Measurements from ENCODE around the gene MRGPRE.
"Not testable (repeated sequence)": the region's sequence is repeated elsewhere in the genome, so short reads cannot be mapped to it uniquely, and the experiment has no call there.

Gene MRGPRE, protein sequence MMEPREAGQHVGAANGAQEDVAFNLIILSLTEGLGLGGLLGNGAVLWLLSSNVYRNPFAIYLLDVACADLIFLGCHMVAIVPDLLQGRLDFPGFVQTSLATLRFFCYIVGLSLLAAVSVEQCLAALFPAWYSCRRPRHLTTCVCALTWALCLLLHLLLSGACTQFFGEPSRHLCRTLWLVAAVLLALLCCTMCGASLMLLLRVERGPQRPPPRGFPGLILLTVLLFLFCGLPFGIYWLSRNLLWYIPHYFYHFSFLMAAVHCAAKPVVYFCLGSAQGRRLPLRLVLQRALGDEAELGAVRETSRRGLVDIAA

DNA sequence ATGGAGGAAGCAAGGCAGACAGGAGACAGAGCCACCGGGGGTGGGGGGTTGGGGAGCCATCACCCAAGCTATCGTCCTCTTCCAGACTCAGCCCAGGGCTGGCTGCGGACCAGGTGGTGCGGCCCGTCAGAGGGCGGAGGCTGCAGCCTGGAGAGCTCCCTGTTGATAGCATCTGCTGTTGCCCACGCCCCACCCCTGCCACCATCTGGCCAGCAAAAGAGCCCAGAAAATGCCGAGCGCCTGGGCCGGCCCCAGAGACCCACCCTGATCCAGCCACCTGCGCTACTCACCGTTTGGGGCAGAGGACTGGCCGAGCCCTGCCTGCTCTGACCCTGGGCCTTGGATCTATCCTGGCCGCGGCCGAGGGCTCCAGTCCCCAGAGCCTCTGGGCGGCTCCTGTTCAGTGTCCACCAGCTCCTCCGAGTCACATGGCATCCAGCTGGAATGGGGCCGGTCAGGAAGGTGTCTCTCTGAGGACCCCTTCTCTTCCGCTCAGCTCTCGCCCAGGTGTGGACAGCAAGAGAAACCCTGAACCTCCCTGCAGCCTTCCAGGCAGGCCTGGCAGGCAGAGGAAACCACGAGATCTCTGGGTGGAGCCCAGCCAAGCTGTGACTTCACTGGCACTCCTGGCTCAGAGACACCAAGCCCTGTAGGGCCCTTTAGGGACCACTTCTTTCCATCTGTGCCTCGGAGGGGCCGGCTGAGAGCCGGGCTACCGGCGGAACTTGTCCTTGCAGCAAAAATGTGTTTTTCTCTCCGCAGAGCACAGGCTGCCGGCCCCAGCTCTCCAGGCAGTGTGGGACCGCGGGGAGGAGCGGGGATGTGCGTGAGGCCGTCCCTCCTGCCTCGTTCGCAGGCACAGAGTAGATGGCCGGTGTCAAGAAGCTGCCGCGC is at the start of gene MRGPRE:
MRGPRE (minus strand) TSS at position 567 of the 894 bp plus-strand sequence. CDS start 3,618 bp downstream, outside the sequence.
- DNase-seq: peak; percentile 91

DNA sequence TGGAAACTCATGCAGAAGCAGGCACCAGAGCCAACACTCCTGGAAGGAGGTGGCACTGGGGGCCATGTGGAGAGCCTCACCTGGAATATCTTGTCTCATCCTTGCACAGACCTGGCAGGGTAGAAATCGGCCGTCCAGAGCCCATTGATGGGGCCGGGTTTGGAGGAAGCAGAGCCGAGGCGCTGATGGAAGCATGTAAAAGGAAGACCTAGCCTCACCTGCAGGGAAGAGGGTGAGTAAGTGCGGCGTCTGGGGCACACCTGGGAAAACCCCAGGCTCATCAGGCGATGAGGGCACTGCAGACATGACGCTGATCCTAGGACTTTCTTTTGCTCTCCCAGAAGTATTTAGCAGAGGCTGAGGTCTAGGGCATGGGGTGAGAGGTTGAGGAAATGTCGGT is 48.9 kb upstream of the MRGPRE start:
- DNase-seq: not testable (repeated sequence)

DNA sequence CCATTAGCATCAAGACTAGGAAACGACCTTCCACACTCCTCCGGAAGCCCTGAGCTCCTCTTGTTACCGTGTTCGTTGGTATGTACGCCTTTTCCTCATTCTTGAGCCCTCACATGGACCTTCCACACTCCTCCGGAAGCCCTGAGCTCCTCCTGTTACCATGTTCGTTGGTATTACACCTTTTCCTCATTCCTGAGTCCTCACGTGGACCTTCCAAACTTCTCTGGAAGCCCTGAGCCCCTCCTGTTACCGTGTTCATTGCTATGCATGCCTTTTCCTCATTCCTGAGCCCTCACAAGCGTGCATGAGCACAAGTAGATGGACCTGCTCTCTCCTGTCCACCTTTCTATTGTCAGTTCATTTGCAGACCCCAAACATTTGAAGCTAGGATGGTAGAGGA is 48.4 kb upstream of the MRGPRE start:
- not testable (repeated sequence) for DNase-seq

DNA sequence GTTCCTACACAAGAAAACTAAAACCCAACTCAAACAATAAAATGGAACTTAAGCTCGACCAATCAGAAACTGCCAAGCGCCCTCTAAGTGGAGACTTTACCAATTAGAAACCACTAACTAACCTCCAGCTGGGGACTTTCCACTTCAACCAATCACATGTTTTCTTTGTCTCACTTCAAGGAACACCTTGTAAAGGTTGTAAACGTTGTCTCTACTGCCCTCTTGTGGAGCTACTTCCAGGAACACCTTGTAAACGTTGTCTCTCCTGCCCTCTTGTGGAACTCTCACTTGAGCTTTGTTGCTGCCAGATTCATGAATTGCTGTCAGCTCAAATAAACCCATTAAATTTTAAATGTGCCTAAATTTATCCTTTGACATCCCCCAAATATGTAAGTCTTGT is 46.7 kb upstream of the MRGPRE start:
- not testable (repeated sequence) for DNase-seq

DNA sequence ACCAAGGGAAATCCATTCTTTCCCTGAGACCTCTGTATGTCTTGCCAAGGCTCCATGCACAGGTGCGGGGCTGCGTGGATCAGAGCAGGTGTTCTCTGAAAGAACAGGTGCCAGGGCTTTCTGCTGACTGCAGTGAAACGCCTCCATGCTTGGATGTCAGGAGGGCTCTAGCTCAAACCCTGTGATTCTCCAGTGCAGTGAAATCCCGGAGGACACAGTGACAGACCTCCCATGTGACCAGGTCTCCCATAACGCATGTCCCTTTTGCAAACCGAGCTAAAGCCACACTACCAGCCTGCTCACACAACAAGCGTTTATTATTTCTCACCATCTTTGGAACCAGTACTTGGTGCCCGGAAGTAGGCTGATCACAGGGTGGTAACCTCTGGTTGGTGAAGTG is 41.4 kb upstream of the MRGPRE start:
- not testable (repeated sequence) for DNase-seq

DNA sequence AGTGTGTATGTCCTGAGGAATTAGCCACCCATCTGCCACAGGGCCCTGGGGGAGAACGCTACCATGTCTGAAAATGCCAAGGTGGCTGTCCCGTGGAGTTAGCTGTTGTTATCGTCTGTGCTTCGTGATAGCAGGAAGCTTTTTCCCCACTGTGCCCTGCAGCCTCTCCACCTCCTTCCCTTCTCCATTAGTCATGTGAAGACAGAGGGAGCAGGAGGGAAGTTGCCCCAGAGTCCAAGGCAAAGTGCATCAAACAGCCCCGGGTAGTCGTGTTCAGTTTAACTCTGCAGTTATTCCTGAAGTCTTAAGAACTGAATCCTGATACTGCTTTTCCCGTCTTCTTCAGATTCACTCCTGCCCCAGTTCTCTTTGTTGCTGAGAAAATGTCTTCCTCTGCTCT is 30.3 kb upstream of the MRGPRE start:
- not testable (repeated sequence) for DNase-seq

DNA sequence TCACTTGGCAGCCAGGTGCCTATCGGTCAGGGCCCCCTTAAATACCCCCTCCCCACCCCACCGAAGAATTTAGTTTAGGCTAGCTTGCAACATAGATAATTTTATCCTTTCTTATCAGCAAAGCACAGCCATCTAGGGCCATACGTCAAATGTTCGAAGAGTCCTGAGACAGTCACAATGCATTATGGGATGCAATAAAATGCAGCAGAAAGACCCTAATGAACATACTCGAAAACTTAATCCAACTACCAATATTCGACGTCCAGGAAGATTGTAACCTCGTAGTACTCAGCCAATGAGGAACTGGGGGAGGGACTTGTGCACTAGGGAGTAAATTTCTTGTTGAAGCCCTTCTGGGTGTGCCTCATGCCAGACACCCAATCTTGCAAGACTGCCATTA is 29.6 kb upstream of the MRGPRE start:
- peak; percentile 83 for DNase-seq

DNA sequence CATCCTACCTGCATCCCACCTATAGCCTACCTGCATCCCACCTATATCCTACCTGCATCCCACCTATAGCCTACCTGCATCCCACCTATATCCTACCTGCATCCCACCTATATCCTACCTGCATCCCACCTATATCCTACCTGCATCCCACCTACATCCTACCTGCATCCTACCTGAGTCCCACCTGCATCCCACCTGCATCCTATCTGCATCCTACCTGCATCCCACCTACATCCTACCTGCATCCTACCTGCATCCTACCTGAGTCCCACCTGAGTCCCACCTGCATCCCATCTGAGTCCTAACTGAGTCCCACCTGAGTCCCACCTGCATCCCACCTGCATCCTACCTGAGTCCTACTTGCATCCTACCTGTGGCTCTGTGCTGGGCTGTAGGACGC is 25.3 kb upstream of the MRGPRE start:
- not testable (repeated sequence) for DNase-seq

DNA sequence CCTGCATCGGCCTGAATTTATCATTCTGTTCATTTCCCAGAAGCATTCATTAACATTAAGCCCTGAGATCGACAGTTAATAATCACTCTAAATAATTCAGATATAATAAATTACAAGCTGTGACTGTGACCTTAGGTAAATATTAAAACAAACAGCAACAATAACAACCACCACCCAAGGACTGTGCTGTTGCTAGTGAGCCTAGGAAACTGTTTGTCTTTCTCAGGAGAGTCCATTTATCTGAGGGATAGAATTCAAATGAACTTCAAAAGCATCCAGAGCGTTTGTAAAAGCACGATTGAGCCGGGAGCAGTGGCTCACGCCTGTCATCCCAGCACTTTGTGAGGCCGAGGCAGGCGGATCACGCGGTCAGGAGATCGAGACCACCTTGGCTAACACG is 23.0 kb upstream of the MRGPRE start:
- DNase-seq: not testable (repeated sequence)

DNA sequence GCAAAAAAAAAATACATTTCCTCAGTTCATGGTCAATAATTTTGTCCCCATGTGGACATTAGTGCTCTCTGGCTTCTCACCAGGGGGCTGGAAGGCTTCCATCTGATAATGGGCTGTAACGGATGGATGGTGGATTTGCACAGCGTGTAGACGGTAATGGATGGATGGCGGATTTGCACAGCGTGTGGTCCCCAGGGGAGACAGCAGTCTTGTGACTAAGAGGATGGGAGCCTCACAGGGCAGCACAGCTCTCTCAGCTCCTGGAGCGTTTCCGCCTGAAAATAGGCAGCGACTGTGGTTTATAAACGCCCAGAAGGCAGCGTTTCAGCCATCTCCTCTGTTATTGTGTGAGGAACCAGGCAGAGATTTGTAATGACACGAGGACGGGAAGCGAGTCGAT is 22.6 kb upstream of the MRGPRE start:
- not testable (repeated sequence) for DNase-seq

DNA sequence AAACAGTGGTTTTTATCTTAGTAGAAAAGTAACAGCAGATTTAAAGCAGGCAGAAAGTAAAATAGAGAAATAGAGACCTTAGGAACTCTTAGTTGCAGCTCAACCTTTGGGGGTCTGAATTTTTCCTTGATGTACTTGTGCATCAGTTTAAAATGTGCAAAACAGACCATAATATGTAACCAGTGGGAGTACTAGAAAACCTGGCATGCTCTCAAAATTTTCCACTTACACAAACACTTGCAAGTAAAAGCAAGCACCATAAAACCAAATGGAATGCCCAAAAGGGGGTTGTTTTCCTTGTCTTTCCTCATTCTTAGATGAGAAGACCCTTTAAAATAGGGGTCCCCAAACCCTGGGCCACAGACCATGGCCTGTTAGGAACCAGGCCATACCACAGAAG is 12.9 kb upstream of the MRGPRE start:
- no peak for DNase-seq

DNA sequence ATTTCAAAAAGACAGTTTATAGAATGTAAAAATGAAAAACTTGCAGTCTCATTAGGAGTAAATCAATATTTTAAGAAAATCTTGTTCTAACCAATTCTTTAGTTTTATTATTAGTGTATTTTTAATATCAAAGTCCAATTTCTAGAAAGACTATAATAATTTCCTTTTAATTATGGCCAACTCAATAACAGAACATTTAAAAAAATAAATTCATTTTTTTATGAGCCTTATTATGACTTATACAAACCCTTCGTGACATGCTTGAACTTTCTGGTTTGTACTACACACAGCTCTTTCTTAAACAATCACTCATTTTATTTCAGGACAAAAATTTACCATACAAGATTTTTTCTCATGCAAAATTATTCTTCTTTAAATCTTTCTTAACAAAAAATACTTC is 11.7 kb upstream of the MRGPRE start:
- DNase-seq: no peak

DNA sequence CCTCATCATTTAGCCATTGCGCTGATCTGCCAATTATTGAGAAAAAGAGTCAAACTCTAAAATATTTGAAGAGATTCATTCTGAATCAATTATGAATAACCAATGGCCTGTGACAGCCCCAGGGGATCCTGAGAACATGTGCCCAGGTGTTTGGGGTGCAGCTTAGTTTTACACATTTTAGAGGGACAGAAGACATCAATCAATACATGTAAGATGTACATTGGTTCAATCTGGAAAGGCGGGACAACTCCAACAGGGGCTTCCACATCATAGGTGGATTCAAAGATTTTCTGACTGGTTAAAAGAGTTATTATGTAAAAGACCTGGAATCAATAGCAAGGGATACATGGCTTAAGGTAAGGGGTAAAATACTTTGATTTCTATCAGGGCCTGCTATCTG is 4.9 kb upstream of the MRGPRE start:
- no peak for DNase-seq

DNA sequence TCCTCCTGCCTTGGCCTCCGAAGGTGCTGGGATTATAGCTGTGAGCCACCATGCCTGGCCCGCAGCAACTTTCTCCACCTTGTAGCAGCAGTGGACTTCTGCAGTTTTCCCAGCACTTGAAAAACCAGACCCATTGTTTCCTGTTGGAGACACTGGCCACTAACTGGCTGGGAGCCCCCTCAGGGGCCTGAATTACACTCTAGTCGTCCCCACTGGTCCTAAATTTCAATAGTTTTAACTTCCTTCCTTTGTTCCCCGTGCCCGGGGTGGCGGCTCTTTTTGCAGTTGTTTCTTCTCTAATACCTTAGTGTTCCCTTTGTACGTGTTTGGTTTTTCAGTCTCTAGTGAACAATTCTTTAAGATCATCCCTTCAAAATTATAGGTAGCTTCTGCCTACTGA is 2.6 kb upstream of the MRGPRE start:
- DNase-seq: no peak

DNA sequence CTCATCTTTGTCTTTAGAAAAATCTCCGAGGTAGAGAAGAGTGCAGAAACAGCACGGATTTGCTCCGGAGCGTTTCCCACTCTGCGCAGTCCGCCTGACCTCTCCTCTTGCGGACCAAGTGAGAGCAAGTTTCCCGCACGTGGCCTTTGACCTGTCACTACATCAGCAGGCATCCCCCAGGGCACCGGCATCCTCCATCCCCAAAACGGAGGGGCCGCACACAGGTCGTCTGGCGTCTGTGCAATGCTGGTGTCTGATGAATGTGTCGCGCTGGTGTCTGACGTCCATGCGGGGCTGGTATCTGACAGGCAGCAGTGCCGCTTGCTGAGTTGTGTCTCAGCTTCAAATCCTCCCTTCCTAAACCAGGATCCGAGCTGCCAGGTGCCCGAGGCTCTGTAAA is 739 bp upstream of the MRGPRE start:
- no peak for DNase-seq

DNA sequence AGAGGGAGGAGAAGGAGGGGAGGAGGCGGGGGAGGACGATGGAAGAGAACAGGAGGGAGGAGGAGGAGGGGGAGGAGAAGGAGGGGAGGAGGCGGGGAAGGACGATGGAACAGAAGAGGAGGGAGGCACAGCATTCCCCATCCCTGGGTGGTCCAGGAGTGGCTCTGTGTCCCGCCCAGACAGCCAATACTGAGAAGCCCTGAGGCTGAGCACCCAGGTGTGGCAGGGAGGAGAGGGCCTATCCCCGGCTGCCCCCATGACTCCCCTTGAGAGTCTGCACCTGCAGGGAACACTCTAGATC is 717 bp downstream of the MRGPRE start:
- DNase-seq: no peak

DNA sequence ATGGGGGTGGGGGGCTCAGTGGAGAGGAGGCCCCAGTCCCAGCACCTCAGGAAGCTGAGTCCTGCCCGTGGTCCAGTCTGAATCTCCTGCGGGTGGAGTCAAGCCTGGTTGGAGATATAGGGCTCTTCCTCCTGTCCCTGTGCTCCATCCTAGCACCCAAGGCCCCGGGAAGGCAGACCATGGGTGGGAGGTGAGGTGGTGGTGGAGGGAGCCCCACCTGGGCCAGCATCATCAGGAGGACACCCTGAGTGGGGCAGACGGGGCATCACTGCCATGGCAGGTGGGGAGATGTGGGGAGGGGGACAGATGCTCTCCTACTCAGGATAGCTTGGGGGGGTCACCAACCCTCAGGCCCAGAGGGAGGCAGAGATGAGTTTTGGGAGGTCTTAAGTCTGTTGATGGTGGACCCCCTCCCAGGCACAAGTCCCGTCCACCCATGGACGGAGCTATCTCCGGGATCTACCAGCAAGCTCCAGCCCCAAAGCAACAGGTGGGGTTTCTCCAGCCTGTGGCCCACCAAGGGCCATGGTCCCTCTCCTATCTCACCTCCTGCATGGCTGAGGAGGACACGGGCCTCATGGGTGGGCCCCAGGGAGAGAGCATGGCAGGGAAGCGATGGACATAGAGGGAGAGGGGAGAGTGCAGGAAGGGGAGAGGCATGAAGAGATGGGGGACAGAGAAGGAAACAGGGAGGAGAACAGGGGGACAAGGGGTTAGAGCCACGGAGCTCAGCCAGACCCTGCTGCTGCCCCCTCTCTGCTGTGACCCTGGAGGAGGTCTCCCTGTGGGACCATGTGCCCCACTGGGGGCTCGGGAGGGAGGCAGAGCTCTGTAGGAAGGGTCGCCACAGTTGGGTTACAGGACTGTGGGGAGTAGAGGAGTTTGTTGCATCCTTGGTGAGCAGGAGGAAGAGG is 1.3 kb downstream of the MRGPRE start:
- no peak for DNase-seq

DNA sequence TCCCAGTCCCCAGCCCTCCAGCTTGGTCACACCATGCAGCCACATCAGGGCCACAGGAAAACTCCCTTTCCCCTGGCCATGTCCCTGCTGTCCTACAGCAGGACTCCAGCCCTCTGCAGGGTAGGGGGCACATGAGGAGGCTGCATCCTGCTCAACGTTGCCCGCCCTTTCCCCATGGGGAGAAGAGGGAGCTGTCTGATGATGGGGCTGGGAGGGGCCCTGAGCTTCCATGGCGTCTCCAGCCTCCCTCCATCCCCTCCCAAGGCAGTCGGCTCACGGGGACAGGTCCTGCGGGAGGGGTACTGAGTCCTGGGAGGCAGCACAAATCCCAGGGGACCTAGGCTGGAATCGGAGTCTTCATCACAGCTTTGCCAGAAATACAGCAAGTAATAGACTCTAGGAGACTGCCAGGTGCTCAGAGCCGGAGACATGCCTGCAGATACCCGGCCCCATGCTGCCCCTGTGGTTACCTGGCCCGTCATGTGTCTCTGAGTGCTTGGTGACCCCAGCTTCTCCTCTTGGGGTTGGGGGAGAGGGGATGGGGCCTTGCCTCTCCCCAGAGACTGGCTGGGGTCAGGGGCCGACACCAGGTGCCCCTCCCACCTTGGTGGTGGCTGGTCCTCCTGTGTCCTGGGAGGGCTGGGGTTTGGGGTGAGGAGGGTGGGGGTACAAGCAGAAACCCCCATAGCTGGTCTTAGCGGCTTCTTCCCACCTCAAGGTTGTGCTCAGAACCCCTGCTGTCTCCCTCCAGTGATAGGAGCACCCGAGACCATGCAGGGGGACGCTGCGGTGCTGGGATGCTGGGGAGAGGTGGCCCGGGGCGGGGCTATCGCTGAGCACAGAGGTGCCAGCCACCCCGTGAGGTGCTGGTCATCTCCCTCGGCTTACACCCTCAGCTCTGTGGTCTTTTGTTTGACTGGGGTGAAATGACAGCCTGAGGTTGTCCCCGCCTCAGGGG is 2.3 kb downstream of the MRGPRE start:
- no peak for DNase-seq

DNA sequence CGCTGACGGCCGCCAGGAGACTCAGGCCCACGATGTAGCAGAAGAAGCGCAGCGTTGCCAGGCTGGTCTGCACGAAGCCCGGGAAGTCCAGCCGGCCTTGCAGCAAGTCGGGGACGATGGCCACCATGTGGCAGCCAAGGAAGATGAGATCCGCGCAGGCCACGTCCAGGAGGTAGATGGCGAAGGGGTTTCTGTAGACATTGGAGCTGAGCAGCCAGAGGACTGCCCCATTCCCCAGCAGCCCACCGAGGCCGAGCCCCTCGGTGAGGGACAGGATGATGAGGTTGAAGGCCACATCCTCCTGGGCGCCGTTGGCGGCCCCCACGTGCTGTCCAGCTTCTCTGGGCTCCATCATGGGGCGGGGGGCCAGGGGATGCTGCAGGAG is 3.8 kb downstream of the MRGPRE start:
- no peak for DNase-seq

DNA sequence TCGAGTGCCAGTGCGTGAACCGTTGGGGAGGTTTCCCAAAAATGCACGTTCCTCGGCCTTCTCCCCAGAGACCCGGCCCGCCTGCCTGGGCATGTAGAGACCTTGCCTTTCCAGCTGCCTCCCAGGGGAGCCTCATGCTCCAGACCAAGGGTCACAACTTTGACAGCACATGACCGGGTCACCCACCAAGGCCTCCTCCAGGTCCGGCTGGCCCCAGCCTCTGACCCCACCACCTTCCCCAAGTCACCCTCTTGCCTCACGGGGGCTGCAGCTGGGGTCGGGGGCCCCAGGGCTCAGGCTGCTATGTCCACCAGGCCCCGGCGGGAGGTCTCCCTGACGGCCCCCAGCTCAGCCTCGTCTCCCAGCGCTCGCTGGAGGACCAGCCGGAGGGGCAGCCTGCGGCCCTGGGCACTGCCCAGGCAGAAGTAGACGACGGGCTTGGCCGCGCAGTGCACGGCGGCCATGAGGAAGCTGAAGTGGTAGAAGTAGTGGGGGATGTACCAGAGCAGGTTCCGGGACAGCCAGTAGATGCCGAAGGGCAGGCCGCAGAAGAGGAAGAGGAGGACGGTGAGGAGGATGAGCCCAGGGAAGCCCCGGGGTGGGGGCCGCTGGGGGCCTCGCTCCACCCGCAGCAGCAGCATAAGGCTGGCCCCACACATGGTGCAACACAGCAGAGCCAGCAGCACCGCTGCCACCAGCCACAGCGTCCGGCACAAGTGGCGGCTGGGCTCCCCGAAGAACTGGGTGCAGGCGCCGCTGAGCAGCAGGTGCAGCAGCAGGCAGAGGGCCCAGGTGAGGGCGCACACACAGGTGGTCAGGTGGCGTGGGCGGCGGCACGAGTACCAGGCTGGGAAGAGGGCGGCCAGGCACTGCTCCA is 4.4 kb downstream of the MRGPRE start:
- DNase-seq: no peak
